Endometrium (tissue), 2 donors: Measurements from ENCODE around the gene SARDH.
"Not testable (repeated sequence)": the region's sequence is repeated elsewhere in the genome, so short reads cannot be mapped to it uniquely, and the experiment has no call there.

Source experiments
- FAIRE-seq: peaks from 2 replicates; lab custom pipeline; 2012; peaks lifted over from hg19 to GRCh38; lab: Jason Lieb, UNC
- donor health status: control.
- donor health status: control.

Gene SARDH

GRCh38 chr9:133759146-133759900 lies 21.2 kb upstream of the SARDH start:
- FAIRE-seq = no peak

GRCh38 chr9:133758228-133758627 lies 20.1 kb upstream of the SARDH start:
- FAIRE-seq = no peak

GRCh38 chr9:133754688-133755227 lies 16.6 kb upstream of the SARDH start:
- no peak for FAIRE-seq

- no peak for FAIRE-seq
These were observed 16.0 kb upstream of the SARDH start for GRCh38 chr9:133754187-133754586.

DNA sequence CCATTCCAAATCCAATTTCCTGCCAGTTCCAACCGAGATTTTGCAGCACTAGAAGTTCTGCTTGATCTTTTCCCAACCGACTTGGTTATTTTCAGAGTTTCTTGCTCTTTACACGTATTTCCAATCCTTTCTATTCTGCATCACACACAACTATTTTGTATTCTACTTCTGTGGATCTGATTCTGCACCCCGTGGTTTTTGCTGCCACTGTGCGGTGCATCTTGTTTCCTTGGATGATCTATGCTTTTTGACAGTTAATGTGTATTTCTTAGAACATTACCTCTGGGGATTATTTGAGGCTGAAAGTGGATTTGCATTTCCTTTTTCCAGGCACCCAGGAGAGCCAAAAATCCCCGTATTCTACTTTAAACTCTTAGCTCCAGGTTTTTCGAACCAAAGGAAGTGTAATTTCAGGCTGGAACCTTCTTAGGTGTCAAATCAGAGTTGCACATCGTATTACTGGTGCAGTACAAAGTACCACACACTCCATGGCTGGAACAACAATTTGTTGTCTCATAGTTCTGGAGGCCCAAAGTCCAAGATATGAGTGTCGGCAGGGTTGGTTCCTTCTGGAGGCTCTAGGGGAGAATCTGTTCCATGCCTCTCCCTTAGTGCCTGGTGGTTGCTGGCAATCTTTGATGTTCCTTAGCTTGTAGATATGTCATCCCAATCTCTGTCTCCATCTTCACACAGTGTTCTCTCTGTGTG lies 14.7 kb upstream of the SARDH start:
- no peak for FAIRE-seq

DNA sequence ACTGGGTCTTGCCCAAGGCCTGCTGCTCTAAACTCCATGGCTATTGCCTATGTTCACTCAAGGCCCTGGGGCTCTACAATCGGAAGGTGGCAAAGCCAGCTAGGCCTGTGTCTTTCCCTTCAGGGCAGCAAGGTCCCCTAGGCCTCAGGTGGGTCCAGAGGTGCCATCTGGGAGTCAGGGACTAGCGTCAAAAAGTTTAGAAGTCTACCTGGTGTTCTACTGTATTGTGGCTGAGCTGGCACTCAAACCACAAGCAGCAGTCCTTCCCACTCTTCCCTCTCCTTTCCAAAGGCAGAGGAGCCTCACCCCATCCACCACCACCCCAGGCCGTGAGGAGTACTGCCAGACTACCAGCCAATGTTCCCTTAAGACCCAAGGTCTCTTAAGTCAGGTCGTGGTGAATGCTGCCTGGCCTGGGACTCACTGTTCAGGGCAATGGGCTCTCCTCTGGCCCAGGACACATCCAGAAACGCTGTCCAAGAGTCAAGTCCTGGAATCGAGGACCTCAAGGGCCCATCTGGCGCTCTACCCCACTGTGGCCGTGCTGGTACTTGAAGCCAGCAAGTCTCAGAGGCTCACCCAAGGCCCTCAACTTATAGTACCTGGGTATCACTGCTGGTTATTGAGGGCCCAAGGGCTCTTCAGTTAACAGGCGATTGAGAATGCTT lies 13.0 kb upstream of the SARDH start:
- FAIRE-seq = no peak

DNA sequence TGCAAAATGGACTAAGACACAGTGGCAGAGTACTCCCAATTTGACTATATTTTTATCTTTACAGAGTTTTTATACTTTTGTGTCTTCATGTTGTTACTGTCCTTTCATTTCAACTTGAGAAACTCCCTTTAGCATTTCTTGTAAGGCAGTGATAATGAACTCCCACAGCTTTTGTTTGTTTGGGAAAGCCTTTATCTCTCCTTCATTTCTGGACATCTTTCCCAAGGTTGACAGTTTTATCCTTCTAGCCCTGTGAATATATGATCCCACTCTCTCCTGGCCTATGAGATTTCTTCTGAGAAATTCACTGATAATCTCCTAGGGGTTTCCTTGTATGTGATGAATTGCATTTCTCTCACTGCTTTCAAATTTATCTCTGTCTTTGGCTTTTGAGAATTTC lies 9.2 kb upstream of the SARDH start:
- FAIRE-seq = no peak

DNA sequence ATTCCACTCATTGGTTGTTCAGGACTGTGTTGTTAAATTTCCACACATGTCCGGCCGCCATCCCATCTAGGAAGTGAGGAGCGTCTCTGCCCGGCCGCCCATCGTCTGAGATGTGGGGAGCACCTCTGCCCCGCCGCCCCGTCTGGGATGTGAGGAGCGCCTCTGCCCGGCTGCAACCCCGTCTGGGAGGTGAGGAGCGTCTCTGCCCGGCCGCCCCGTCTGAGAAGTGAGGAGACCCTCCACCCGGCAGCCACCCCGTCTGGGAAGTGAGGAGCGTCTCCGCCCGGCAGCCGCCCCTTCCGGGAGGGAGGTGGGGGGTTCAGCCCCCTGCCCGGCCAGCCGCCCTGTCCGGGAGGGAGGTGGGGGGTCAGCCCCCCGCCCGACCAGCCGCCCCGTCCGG lies 6.4 kb upstream of the SARDH start:
- FAIRE-seq = not testable (repeated sequence)

- no peak for FAIRE-seq
These were observed 4.8 kb upstream of the SARDH start for GRCh38 chr9:133742849-133743444.

- no peak for FAIRE-seq
These were observed 4.1 kb upstream of the SARDH start for GRCh38 chr9:133742251-133742650.

DNA sequence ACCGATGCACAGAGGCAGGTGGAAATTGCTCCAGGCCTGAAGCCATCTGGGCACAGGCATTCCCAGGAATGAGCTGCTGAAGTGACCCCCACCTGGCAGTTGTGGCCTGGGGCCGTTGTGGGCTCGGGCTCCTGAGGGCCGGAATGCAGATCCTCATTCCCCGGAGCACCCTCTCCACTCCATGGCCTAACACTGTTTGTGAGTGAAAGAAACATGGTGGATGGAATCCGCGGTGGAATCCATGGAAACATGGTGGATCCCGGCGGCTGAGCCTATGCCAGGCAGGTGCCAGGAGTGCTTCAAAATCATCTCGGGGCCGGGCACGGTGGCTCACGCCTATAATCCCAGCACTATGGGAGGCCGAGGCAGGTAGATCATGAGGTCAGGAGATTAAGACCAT lies 3.6 kb upstream of the SARDH start:
- no peak for FAIRE-seq

- FAIRE-seq = no peak
These were observed 2.8 kb upstream of the SARDH start for GRCh38 chr9:133740911-133741310.

GRCh38 chr9:133739408-133740280 lies 1.5 kb upstream of the SARDH start:
- FAIRE-seq = no peak

GRCh38 chr9:133738640-133739225 lies 581 bp upstream of the SARDH start:
- FAIRE-seq = no peak

DNA sequence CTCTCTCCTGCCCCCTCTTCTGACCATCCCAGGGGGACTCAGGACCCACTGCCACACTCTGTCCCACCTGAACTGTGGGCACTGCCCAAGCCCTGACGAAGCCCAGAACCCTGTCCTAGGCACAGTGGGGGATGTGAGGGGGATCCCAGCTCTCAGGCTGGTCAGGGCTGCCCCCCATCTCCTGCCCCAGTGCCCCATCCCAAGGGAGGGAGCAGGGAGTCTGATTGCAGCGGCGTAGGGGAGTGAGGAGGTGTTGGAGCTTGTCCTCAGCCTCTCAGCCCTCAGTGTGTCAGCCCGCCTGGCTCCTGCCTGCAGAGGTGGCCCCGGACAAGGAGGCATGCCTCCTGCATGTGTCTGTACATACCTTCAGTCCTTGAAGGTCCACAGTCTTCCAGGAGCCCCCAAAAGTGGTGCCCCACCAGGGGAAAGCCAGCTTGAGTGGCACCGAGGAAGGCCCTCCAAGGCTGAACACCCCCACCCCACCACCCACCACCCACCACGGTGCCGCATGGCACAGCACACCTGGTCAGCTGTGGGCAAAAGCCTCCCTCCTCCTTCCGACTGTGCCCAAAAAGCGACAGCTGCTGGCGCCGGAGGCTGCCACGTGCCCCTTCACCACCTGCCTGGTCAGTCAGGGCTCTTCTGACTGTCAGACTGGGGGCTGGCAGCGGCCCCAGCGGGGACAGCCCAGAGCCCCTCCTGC lies 930 bp downstream of the SARDH start:
- FAIRE-seq = no peak

DNA sequence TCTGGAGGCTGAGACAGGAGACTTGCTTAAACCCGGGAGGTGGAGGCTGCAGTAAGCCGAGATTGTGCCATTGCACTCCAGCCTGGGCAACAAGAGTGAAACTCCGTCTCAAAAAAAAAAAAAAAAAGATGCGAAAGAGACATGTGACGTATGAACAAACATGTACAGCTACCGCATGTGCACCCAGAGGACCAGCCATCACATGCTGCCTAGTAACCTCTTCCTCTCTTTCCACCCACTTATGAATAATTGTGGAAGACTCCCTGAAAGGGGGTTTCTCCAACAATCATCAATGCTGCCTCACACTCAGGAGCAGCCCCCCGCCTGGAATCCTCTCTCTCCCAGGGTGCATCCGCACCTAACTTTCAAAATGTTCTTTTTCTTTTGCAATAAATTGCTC lies 2.2 kb downstream of the SARDH start:
- no peak for FAIRE-seq

GRCh38 chr9:133735415-133735775 lies 2.8 kb downstream of the SARDH start:
- no peak for FAIRE-seq

GRCh38 chr9:133734590-133735414 lies 3.4 kb downstream of the SARDH start:
- no peak for FAIRE-seq

DNA sequence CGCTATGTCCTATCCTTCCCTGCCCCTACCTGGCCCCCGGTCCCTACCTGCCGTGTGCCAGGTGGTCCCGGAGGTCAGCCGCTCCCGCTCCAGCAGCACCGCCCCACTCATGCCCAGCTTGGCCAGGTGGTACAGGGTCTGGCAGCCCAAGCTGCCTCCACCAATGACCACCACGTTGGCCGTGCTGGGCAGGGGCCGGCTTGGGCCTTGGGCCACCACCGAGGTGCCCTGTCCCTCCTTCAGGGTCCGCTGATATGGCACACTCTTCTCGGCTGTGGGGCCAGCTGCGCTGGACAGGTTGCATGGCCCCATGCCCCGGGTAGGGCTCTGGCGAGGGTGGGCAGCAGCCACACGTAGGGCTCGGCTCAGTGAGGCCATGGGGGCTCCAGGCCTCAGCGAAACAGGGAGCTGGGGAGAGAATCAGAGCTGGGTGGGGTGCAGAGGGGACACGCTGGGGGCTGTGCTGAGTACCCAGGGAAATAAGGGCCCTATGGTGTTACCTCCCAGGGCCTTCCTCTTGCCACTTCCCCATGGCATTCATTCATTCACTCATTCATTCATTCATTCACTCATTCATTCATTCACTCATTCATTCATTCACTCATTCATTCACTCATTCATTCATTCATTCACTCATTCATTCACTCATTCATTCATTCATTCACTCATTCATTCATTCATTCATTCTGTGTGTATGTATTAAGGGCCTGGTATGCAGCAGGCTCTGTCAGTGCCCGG lies 4.2 kb downstream of the SARDH start:
- no peak for FAIRE-seq
